ENCODE data around the gene CNKSR3. TPM values are rescaled to one million over a fixed set of nuclear protein-coding genes. Genes with fewer than 3 reads are reported as not detected.

The CNKSR3 gene
- total and polyA plus RNA-seq, 12 donors = 4.2 to 42.2 (median 24.1) TPM

DNA sequence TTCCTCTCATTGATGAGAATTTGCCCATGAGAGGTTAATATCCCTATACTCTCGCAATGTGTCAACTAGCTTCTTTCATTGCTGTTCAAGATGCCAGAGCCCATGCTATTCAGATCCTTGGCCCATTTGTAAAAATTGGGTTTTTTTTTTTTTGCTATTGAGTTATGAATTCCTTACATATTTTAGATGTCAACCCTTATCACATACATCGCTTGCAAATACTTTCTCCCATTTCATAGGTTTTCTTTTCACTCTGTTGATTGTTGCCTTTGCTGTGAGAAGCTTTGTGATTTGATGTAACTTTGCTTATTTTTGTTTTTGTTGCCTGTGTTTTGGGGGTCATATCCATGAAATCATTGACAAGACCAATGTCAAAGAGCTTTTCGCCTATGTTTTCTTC is 121.7 kb downstream of the CNKSR3 start:
- DNase-seq = no peak
- Histone ChIP-seq H3K4me3 (no peak overlapping the region), H3K27me3 (no peaks in the 10 kb centered on the region), H3K4me1 (peaks cover 0 to 6% (median 0%) of the 10 kb centered on the region in 9 donors), H3K9me3 (peaks cover 0 to 9% (median 0%) of the 10 kb centered on the region in 11 donors), H3K27ac (no peak overlapping the region), H3K36me3 (no peaks in the 10 kb centered on the region)
- intact Hi-C loops (cut with DNase I) = no loop called here
- TF ChIP-seq, protein P1, sequence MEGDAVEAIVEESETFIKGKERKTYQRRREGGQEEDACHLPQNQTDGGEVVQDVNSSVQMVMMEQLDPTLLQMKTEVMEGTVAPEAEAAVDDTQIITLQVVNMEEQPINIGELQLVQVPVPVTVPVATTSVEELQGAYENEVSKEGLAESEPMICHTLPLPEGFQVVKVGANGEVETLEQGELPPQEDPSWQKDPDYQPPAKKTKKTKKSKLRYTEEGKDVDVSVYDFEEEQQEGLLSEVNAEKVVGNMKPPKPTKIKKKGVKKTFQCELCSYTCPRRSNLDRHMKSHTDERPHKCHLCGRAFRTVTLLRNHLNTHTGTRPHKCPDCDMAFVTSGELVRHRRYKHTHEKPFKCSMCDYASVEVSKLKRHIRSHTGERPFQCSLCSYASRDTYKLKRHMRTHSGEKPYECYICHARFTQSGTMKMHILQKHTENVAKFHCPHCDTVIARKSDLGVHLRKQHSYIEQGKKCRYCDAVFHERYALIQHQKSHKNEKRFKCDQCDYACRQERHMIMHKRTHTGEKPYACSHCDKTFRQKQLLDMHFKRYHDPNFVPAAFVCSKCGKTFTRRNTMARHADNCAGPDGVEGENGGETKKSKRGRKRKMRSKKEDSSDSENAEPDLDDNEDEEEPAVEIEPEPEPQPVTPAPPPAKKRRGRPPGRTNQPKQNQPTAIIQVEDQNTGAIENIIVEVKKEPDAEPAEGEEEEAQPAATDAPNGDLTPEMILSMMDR (IDR thresholded peaks at IDR 0.05) = no peak
- 95 to 97% methylated on average over 3 of the region's 3 CpGs for WGBS, 2 donors
- ATAC-seq = no peak

DNA sequence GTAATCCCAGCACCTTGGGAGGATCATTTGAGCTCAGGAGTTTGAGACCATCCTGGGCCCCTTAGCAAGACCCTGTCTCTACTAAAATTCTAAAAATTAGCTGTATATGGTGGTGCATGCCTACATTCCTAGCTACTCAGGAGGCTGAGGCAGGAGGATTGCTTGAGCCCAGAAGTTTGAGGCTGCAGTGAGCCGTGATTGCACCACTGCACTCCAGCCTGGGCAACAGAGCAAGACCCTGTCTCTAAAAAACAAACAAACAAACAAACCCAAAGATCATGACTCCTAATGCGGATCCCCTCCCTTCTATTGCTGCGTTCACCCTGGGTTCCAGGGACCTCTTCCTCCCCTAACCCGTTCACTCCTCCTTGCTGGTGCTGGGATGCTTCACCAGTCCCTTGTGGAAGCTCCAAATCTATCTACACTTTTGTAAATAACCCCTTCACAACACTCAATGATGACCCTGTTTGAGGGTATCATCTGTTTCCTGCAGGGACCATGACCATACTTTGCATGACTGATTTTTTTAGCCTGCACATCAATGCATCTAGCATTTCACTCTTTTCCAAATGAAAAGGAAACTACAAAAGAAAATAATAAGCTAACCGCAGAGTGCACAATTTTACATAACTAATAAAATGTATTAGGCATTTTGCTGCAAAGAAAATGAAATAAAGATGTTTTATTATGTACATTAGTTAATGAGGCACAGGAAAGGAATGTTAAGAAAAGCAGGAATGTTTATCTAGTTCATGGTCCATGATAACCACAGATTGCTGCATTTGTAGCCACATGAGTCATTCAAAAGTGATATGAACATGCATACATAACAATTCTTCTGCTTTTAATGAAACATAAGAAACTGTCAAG is 123.4 kb downstream of the CNKSR3 start:
- no peak overlapping the region for H3K4me3 ChIP-seq
- DNase-seq (no peak), ATAC-seq (no peak)
- H3K36me3 ChIP-seq = no peaks in the 10 kb centered on the region
- 79 to 85% methylated on average over 5 of the region's 5 CpGs for WGBS, 2 donors
- TF ChIP-seq, protein P1 (IDR thresholded peaks at IDR 0.05) = no peak
- H3K9me3 ChIP-seq = peaks cover 0 to 20% (median 0%) of the 10 kb centered on the region in 11 donors
- H3K27ac ChIP-seq = no peak overlapping the region
- H3K27me3 ChIP-seq = no peaks in the 10 kb centered on the region
- H3K4me1 ChIP-seq = peaks cover 0 to 6% (median 0%) of the 10 kb centered on the region in 9 donors
- intact Hi-C loops (cut with DNase I) = no loop called here

DNA sequence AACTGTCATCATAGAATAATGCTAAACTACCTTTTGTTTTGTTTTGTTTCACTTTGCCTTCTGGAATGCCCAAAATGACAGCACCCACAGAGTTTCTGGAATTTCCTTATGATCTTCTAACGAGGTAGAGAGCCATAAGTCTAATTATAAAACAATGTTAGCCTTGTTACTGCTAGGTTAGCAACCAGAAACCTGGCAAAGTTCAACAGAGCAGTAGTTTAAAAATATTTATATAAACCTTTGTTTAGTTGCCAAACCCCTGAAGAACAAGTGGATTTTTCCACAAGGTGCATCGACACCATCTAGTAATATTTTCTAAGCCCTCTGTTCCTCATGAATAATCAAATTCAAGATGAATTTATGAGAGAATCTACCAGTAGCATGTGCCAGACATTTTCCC is 126.3 kb downstream of the CNKSR3 start:
- Histone ChIP-seq H3K27ac (no peak overlapping the region), H3K9me3 (peaks cover 0 to 16% (median 0%) of the 10 kb centered on the region in 11 donors), H3K4me3 (no peak overlapping the region), H3K4me1 (peaks cover 0 to 14% (median 0%) of the 10 kb centered on the region in 9 donors), H3K27me3 (no peaks in the 10 kb centered on the region), H3K36me3 (no peaks in the 10 kb centered on the region)
- ATAC-seq (no peak), DNase-seq (no peak)
- TF ChIP-seq, protein P1 (IDR thresholded peaks at IDR 0.05) = no peak
- intact Hi-C loops (cut with DNase I) = no loop called here
- WGBS, 2 donors = 53% methylated on average over 2 of the region's 2 CpGs

DNA sequence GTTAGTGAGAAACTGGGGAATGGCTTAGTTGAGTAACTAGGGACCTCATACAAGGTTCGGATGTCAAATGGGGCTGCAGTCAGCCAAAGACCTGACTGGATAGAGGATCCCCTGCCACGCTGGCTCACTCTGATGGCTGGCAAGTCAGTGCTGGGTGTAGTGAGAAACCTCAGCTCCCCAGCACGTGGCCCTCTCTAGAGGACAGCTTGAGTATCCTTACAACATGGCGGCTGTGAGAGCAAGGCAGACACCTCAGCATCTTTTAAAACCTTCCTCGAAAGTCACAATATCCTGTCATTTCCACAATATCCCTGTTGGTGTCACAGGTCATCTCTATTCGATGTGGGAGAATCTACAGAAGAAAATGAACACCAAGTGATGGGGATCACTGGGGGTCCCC is 127.2 kb downstream of the CNKSR3 start:
- DNase-seq = no peak
- Histone ChIP-seq H3K9me3 (peaks cover 0 to 11% (median 0%) of the 10 kb centered on the region in 11 donors), H3K27ac (no peak overlapping the region), H3K36me3 (no peaks in the 10 kb centered on the region), H3K4me3 (no peak overlapping the region), H3K4me1 (peaks cover 0 to 14% (median 0%) of the 10 kb centered on the region in 9 donors), H3K27me3 (no peaks in the 10 kb centered on the region)
- no peak for ATAC-seq
- TF ChIP-seq, protein P1 (IDR thresholded peaks at IDR 0.05) = no peak
- 94 to 96% methylated on average over 6 of the region's 6 CpGs for WGBS, 2 donors
- intact Hi-C loops (cut with DNase I) = no loop called here

Data from heart right ventricle (tissue), 16 donors.